ENCODE measurements around the gene ST6GALNAC3.
"Not testable (repeated sequence)": the region's sequence is repeated elsewhere in the genome, so short reads cannot be mapped to it uniquely, and the experiment has no call there.

ST6GALNAC3 gene

GRCh38 chr1:76074321-76075187 lies at the start of gene ST6GALNAC3:
Gene ST6GALNAC3, plus strand, starts transcription at chr1:76074746.
- peak; percentile 87 for DNase-seq

- no peak for DNase-seq
These were observed 47.2 kb upstream of the ST6GALNAC3 start for GRCh38 chr1:76027341-76027740.

GRCh38 chr1:76029331-76029730 lies 45.2 kb upstream of the ST6GALNAC3 start:
- no peak for DNase-seq

GRCh38 chr1:76031496-76031895 lies 43.0 kb upstream of the ST6GALNAC3 start:
- DNase-seq = no peak

- no peak for DNase-seq
These were observed 40.6 kb upstream of the ST6GALNAC3 start for GRCh38 chr1:76033800-76034475.

- DNase-seq = peak; percentile 39
These were observed 39.5 kb upstream of the ST6GALNAC3 start for GRCh38 chr1:76035053-76035452.

- DNase-seq = peak; percentile 3
These were observed 37.2 kb upstream of the ST6GALNAC3 start for GRCh38 chr1:76037324-76037723.

GRCh38 chr1:76038287-76039004 lies 36.1 kb upstream of the ST6GALNAC3 start:
- DNase-seq = no peak

- DNase-seq = no peak
These were observed 28.4 kb upstream of the ST6GALNAC3 start for GRCh38 chr1:76046149-76046548.

GRCh38 chr1:76048219-76048618 lies 26.3 kb upstream of the ST6GALNAC3 start:
- peak; percentile 72 for DNase-seq

GRCh38 chr1:76048926-76049325 lies 25.6 kb upstream of the ST6GALNAC3 start:
- no peak for DNase-seq

- DNase-seq = no peak
These were observed 25.0 kb upstream of the ST6GALNAC3 start for GRCh38 chr1:76049498-76049897.

GRCh38 chr1:76050073-76050472 lies 24.5 kb upstream of the ST6GALNAC3 start:
- not testable (repeated sequence) for DNase-seq

- DNase-seq = peak; percentile 69
These were observed 21.5 kb upstream of the ST6GALNAC3 start for GRCh38 chr1:76053021-76053420.

GRCh38 chr1:76054359-76054758 lies 20.2 kb upstream of the ST6GALNAC3 start:
- DNase-seq = no peak

GRCh38 chr1:76055987-76056386 lies 18.6 kb upstream of the ST6GALNAC3 start:
- DNase-seq = no peak

- peak; percentile 74 for DNase-seq
These were observed 15.1 kb upstream of the ST6GALNAC3 start for GRCh38 chr1:76059451-76059850.

- DNase-seq = no peak
These were observed 9.3 kb upstream of the ST6GALNAC3 start for GRCh38 chr1:76065270-76065669.

- DNase-seq = no peak
These were observed 8.2 kb upstream of the ST6GALNAC3 start for GRCh38 chr1:76066394-76066793.

GRCh38 chr1:76068542-76068941 lies 6.0 kb upstream of the ST6GALNAC3 start:
- DNase-seq = no peak

GRCh38 chr1:76068953-76069561 lies 5.5 kb upstream of the ST6GALNAC3 start:
- peak; percentile 74 for DNase-seq

GRCh38 chr1:76070538-76070937 lies 4.0 kb upstream of the ST6GALNAC3 start:
- no peak for DNase-seq

- no peak for DNase-seq
These were observed 1.1 kb upstream of the ST6GALNAC3 start for GRCh38 chr1:76073481-76073880.

All from NCI-H69 (cell line).